Stimulated activated CD8-positive, alpha-beta memory T cell treated with anti-CD3 and anti-CD28 coated beads, Interleukin-12 subunit alpha, Interleukin-12 subunit beta, amount 100 ng/mL, for 1 hour (primary cell): ENCODE data around the gene RPS10.
"Not testable (repeated sequence)": the region's sequence is repeated elsewhere in the genome, so short reads cannot be mapped to it uniquely, and the experiment has no call there.

Experiments
- DNase-seq: peaks from one replicate; pipeline ENCODE4 v3.0.0-alpha.2; 2020; ENCODE audit warnings: low read depth

RPS10 gene

GRCh38 chr6:34392497-34393190 is 33.2 kb downstream of the RPS10 start, which contains the start of gene NUDT3:
Gene NUDT3, minus strand, starts transcription at chr6:34392669. Its CDS starts 307 bp downstream, at chr6:34392362.
- DNase-seq, result peak; percentile 92

- peak; percentile 22 for DNase-seq
Observed at GRCh38 chr6:34391786-34392496, 33.9 kb downstream of the RPS10 start.

- no peak for DNase-seq
Observed at GRCh38 chr6:34391473-34391785, 34.4 kb downstream of the RPS10 start.

- DNase-seq, result no peak
Observed at GRCh38 chr6:34390531-34391472, 35.1 kb downstream of the RPS10 start.

- DNase-seq, result no peak
Observed at GRCh38 chr6:34389034-34389433, 36.8 kb downstream of the RPS10 start.

GRCh38 chr6:34388421-34388820 is 37.4 kb downstream of the RPS10 start:
- DNase-seq, result no peak

- DNase-seq, result no peak
Observed at GRCh38 chr6:34386316-34387137, 39.3 kb downstream of the RPS10 start.

GRCh38 chr6:34385793-34386195 is 40.1 kb downstream of the RPS10 start:
- no peak for DNase-seq

- DNase-seq, result no peak
Observed at GRCh38 chr6:34384321-34385153, 41.3 kb downstream of the RPS10 start.

GRCh38 chr6:34383656-34384320 is 42.1 kb downstream of the RPS10 start:
- DNase-seq, result no peak

- no peak for DNase-seq
Observed at GRCh38 chr6:34383161-34383631, 42.7 kb downstream of the RPS10 start.

- no peak for DNase-seq
Observed at GRCh38 chr6:34381081-34381480, 44.8 kb downstream of the RPS10 start.

GRCh38 chr6:34378470-34378869 is 47.4 kb downstream of the RPS10 start:
- no peak for DNase-seq

- DNase-seq, result no peak
Observed at GRCh38 chr6:34377984-34378383, 47.9 kb downstream of the RPS10 start.

GRCh38 chr6:34377571-34377970 is 48.3 kb downstream of the RPS10 start:
- not testable (repeated sequence) for DNase-seq

GRCh38 chr6:34375833-34376232 is 50.0 kb downstream of the RPS10 start:
- no peak for DNase-seq

- no peak for DNase-seq
Observed at GRCh38 chr6:34374508-34374907, 51.4 kb downstream of the RPS10 start.

- DNase-seq, result no peak
Observed at GRCh38 chr6:34374069-34374468, 51.8 kb downstream of the RPS10 start.

- no peak for DNase-seq
Observed at GRCh38 chr6:34373511-34373910, 52.4 kb downstream of the RPS10 start.

GRCh38 chr6:34371865-34372264 is 54.0 kb downstream of the RPS10 start:
- not testable (repeated sequence) for DNase-seq
